Upper lobe of right lung (tissue), 1 donor: ENCODE data around the gene LTN1. TPM values are rescaled to one million over a fixed set of nuclear protein-coding genes. Genes with fewer than 3 reads are reported as not detected.
"Not testable (repeated sequence)": the region's sequence is repeated elsewhere in the genome, so short reads cannot be mapped to it uniquely, and the experiment has no call there.

Experiments
- ATAC-seq: fragments of 200-7000 bp; cut with Tn5 transposase; one replicate; pipeline ENCODE4 v1.9.1; 2020; ENCODE audit warnings: mild to moderate bottlenecking, moderate library complexity
- DNase-seq: peaks from one replicate; pipeline ENCODE4 v3.0.0-alpha.2; 2020
- H3K27ac ChIP-seq: fragments of 200-600 bp; one replicate; pipeline ENCODE4 v1.8.0; 2022
- H3K27me3 ChIP-seq: fragments of 200-600 bp; one replicate; pipeline ENCODE4 v1.8.0; 2022; ENCODE audit warnings: mild to moderate bottlenecking
- H3K36me3 ChIP-seq: fragments of 200-600 bp; one replicate; pipeline ENCODE4 v1.8.0; 2022
- H3K4me1 ChIP-seq: fragments of 200-600 bp; one replicate; pipeline ENCODE4 v1.8.0; 2022
- H3K4me3 ChIP-seq: fragments of 200-600 bp; one replicate; pipeline ENCODE4 v1.8.0; 2022; ENCODE audit warnings: mild to moderate bottlenecking
- H3K9me3 ChIP-seq: fragments of 200-600 bp; one replicate; pipeline ENCODE4 v1.8.0; 2022
- intact Hi-C: fragments of 100-400 bp; cut with DNase I; formaldehyde crosslinking; loops from one replicate; pipeline ENCODE4 v1.11.0; 2022
- total RNA-seq: library from RNA; stranded (reverse); fragmentation: NEBNext Ultra II Directional; extraction: Animal tissue kit (Norgen Biotek cat#: 25700); gene quantifications from one replicate; pipeline ENCODE4 v1.2.1, GENCODE V29; 2021
- TF ChIP-seq, protein P1 (sequence below): fragments of 200-600 bp; IDR thresholded peaks from one replicate; pipeline ENCODE4 v1.8.0; 2022; ENCODE audit warnings: antibody characterized with exemption
- donor health status: DM: no; HTN: yes; CAD: no; lungs with severe emphysema.

Gene LTN1
- total RNA-seq, 1 donor from 2014 or later, result 25.7 TPM

DNA sequence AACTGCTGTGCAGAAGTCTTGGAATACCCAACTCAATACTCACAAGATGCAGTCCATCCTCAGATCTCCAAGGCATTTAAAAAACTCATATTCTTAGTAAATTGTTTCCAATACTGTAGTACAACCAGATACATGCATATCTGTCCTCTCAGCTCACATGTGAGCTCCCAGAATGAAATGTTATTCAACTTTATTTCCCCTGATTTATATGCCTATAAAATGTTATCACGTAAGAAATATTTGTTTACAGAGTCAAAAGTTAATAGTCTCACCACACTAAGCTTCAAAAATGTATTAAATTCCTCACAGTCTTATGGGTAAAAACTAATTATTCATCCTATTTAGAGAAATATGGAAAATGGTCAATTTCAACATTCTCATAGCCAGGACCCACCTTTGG, 56.6 kb downstream of the LTN1 start:
- H3K36me3 ChIP-seq, result peaks cover 71% of the 10 kb centered on the region
- H3K9me3 ChIP-seq, result no peaks in the 10 kb centered on the region
- H3K4me1 ChIP-seq, result no peaks in the 10 kb centered on the region
- no peaks in the 10 kb centered on the region for H3K27me3 ChIP-seq
- intact Hi-C loops, result no loop called here
- DNase-seq (no peak), ATAC-seq (no peak)
- no peak overlapping the region for H3K27ac ChIP-seq
- TF ChIP-seq, protein P1, sequence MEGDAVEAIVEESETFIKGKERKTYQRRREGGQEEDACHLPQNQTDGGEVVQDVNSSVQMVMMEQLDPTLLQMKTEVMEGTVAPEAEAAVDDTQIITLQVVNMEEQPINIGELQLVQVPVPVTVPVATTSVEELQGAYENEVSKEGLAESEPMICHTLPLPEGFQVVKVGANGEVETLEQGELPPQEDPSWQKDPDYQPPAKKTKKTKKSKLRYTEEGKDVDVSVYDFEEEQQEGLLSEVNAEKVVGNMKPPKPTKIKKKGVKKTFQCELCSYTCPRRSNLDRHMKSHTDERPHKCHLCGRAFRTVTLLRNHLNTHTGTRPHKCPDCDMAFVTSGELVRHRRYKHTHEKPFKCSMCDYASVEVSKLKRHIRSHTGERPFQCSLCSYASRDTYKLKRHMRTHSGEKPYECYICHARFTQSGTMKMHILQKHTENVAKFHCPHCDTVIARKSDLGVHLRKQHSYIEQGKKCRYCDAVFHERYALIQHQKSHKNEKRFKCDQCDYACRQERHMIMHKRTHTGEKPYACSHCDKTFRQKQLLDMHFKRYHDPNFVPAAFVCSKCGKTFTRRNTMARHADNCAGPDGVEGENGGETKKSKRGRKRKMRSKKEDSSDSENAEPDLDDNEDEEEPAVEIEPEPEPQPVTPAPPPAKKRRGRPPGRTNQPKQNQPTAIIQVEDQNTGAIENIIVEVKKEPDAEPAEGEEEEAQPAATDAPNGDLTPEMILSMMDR, result no peak
- no peak overlapping the region for H3K4me3 ChIP-seq

DNA sequence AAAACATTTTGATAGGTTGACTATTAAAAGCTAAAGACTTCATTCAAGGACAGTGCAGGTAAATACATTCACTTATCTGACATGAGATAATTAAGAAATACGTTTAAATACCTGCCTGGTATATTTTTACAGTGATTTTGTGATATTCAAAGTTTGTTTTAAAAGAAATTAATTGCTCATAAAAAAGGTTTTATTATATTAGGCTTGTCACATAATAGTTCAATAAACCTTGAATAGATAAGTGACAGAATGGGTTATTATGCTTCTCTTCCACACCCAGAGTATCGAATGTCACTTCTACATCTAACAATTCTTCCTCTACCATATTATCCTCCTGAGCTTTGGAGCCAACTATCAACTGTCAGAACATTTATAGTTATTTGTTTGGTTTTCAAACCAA, 60.0 kb downstream of the LTN1 start:
- Histone ChIP-seq H3K36me3 (peaks cover 68% of the 10 kb centered on the region), H3K4me1 (no peaks in the 10 kb centered on the region), H3K4me3 (no peak overlapping the region), H3K27ac (no peak overlapping the region), H3K9me3 (no peaks in the 10 kb centered on the region), H3K27me3 (no peaks in the 10 kb centered on the region)
- no peak for DNase-seq
- ATAC-seq, result no peak
- TF ChIP-seq, protein P1, result no peak
- intact Hi-C loops, result no loop called here

DNA sequence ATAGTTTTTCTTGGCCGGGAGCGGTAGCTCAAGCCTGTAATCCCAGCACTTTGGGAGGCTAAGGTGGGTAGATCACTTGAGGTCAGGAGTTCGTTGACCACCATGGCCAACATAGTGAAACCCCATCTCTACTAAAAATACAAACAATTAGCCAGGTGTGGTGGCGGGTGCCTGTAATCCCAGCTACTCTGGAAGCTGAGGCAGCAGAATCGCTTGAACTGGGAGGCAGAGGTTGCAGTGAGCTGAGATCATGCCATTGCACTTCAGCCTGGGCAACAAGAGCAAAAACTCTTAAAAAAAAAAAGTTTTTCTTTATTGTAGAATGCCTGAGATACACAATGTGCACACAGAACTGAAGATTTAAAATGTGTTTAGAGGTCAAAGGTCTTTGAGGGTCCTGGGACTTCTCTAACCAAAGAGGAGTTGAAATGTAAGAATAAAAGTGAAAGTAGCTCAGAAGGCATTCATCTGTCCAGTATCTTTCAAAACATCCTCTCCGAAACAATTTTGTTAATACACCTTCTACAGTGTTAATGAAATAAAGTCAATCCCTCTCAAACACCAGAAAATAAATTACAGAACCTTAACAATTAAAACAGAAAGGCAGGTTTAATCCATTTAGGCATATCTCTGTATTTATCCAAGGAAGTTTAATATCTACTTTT, 60.8 kb downstream of the LTN1 start:
- H3K9me3 ChIP-seq, ATAC-seq, H3K27me3 ChIP-seq, H3K27ac ChIP-seq, H3K4me3 ChIP-seq, intact Hi-C loops, DNase-seq, H3K4me1 ChIP-seq: not testable (repeated sequence)
- H3K36me3 ChIP-seq, result peaks cover 60% of the 10 kb centered on the region

DNA sequence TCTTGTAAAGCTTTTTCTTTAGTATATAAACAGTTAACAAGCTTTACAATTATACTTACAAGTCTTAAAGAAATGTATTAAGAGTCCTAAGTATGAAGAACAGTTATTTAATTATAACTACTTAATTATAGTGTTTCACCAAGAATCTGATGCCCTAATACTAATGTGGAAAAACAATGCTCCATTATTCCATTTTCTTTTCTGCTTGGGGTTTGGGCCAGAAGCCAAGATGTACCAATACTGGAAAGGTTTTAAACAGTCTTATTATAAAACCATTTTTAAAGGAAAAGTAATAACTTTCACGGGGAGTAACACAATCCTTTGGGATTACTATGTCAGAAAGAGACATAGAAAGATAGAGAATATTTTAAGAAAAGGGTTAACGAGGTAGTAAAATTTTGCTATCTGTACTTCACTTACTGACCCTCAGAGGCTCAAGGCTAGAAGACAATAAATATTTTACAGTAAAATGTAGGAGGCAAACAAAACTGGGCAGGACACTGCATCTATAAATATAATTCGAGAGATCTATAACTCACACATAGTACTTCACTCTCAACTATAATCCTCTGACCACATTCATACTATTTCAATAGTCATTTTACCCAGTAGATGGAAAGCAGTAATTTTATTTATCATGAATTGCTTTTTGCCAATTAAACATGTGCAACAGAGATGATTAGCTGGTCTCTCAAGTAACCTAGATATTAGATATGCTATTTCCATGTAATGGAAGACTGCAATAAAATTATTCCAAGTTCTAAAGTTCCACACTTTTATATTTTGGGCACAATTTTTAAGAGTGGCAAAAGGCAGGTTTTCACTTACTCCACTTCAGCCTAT, 63.9 kb downstream of the LTN1 start:
- DNase-seq (no peak), ATAC-seq (no peak)
- no peak overlapping the region for H3K4me3 ChIP-seq
- no peaks in the 10 kb centered on the region for H3K4me1 ChIP-seq
- no peak overlapping the region for H3K27ac ChIP-seq
- H3K27me3 ChIP-seq, result no peaks in the 10 kb centered on the region
- peaks cover 34% of the 10 kb centered on the region for H3K36me3 ChIP-seq
- intact Hi-C loops, result no loop called here
- no peaks in the 10 kb centered on the region for H3K9me3 ChIP-seq
- TF ChIP-seq, protein P1, result no peak

DNA sequence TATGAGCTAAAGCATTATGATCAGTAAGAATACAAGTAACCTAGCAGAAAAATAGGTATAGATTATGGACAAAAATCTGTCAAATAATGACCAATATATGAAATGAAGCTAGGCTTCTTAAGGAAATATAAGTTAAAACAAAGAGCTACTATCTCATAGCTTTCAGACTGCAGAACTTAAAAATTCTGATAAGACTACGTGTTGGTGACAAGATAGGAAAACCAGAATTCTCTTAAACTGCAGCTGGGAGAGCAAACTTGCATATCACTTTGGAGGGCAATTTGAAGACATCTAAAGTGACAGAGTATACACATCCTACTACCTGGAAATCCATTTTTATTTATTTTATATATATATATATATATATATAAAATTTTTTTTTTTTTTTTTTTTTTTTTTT, 65.5 kb downstream of the LTN1 start:
- ATAC-seq, result no peak
- no peak for DNase-seq
- no peaks in the 10 kb centered on the region for H3K4me1 ChIP-seq
- no peak overlapping the region for H3K27ac ChIP-seq
- H3K9me3 ChIP-seq, result no peaks in the 10 kb centered on the region
- H3K36me3 ChIP-seq, result peaks cover 33% of the 10 kb centered on the region
- intact Hi-C loops, result no loop called here
- TF ChIP-seq, protein P1, result no peak
- no peak overlapping the region for H3K4me3 ChIP-seq
- no peaks in the 10 kb centered on the region for H3K27me3 ChIP-seq

DNA sequence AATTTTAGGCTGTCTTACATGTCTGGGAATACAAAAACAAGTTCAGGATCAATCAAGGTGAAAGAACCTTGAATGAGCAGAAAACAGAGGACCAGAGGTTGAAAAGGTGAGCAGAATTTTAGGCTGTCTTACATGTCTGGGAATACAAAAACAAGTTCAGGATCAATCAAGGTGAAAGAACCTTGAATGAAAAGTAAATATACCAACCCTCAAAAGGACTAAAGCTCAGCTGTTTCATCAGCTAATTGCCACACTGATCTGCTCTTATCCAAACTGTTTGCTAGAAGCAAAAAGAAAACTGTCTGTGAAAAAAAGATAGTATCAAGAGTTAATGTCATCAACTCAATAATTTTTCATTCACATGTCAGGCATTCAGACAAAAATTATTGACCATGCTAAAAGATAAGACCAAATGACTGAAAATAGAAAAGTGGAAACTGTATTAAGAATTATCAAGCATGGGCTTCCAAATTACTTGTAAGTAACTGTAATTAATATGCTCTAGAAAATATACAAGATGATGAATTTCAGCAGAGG, 69.2 kb downstream of the LTN1 start:
- no peak for DNase-seq
- Histone ChIP-seq H3K27me3 (no peaks in the 10 kb centered on the region), H3K4me3 (no peak overlapping the region), H3K27ac (no peak overlapping the region), H3K36me3 (peaks cover 16% of the 10 kb centered on the region), H3K9me3 (no peaks in the 10 kb centered on the region), H3K4me1 (no peaks in the 10 kb centered on the region)
- TF ChIP-seq, protein P1, result no peak
- no peak for ATAC-seq
- intact Hi-C loops, result no loop called here
